Body of pancreas (tissue), 4 donors: ENCODE results near the gene NFIC. TPM values are rescaled to one million over a fixed set of nuclear protein-coding genes. Genes with fewer than 3 reads are reported as not detected.

Experiments
- ATAC-seq: fragments of 150-250 bp; one replicate; pipeline ENCODE4 v1.9.1; 2016
- DNase-seq, 4 donors: peaks; one replicate each; pipeline ENCODE4 v3.0.0-alpha.2; 2019
- H3K27ac ChIP-seq, 4 donors: fragments of 200-600 bp; sonication (generic); 1 replicate in 3 of 4; 2 replicates in 1 of 4; pipeline versions ENCODE4 v1.5.1 to v1.6.1; 2016 to 2019; ENCODE audit warnings: mild to moderate bottlenecking in 1 of 4, mixed read lengths in 1 of 4, moderate library complexity in 1 of 4
- H3K27me3 ChIP-seq, 2 donors: fragments of 200-600 bp; sonication (generic); one replicate each; pipeline ENCODE4 v1.6.0; 2016; ENCODE audit warnings: mild to moderate bottlenecking in 1 of 2
- H3K36me3 ChIP-seq, 2 donors: fragments of 200-600 bp; sonication (generic); replicated peaks in 1 of 2; 2 replicates each; pipeline ENCODE4 v1.5.1; 2016; ENCODE audit warnings: low read depth in 2 of 2; ENCODE audit not compliant: insufficient read depth in 1 of 2
- H3K4me1 ChIP-seq: fragments of 200-600 bp; sonication (generic); one replicate; pipeline ENCODE4 v1.6.0; 2016
- H3K4me3 ChIP-seq, 2 donors: fragments of 200-600 bp; sonication (generic); 1 replicate in 1 of 2; 2 replicates in 1 of 2; pipeline ENCODE4 v1.5.1; 2016 to 2019
- H3K9me3 ChIP-seq, 3 donors: fragments of 200-600 bp; sonication (generic); 1 replicate in 2 of 3; 2 replicates in 1 of 3; pipeline ENCODE4 v1.5.1; 2016
- CTCF ChIP-seq, 7 experiments: fragments of 450-650 bp in 4 of 7; fragments of 200-600 bp in 3 of 7; sonication (generic) in 3 of 7; IDR thresholded peaks; one replicate each; pipeline ENCODE4 v1.5.1; 2016 to 2019; ENCODE audit warnings: antibody characterized with exemption in 7 of 7
- POLR2A ChIP-seq, 3 donors: fragments of 450-650 bp; IDR thresholded peaks; one replicate each; pipeline ENCODE4 v1.6.1; 2016; ENCODE audit warnings: antibody characterized with exemption in 3 of 3, mild to moderate bottlenecking in 2 of 3
- WGBS, 2 donors: methylation state at CpG; one replicate each; pipeline ENCODE4 v1.1.5; 2017; 5-methylcytosine and 5-hydroxymethylcytosine counted together
- intact Hi-C: fragments of 100-400 bp; cut with DNase I; formaldehyde crosslinking; loops from one replicate; pipeline ENCODE4 v1.15.1; 2023
- total RNA-seq, 2 donors: library from RNA; depleted of rRNA; stranded (reverse); fragments of >200 nt; gene quantifications; one replicate each; pipeline ENCODE4 v1.1.0, GENCODE V29; 2016

NFIC gene
- total RNA-seq, 2 donors from 2014 or later = 178 to 186 TPM

- H3K36me3 ChIP-seq = no peaks in the 10 kb centered on the region
- H3K9me3 ChIP-seq = no peaks in the 10 kb centered on the region
- H3K27ac ChIP-seq = no peak overlapping the region
- intact Hi-C loops = no loop called here
- no peak for ATAC-seq
- peaks cover 33% of the 10 kb centered on the region for H3K4me1 ChIP-seq
- WGBS, 2 donors = 72 to 74% methylated on average over 8 to 13 of the region's 13 CpGs
- TF ChIP-seq POLR2A (IDR thresholded peaks at IDR 0.05) (no peak), CTCF (IDR thresholded peaks at IDR 0.05) (no peak)
- H3K27me3 ChIP-seq = no peaks in the 10 kb centered on the region
- no peak overlapping the region for H3K4me3 ChIP-seq
- DNase-seq = no peak
These were observed 136.7 kb downstream of the NFIC start for GRCh38 chr19:3503036-3503572.

GRCh38 chr19:3504735-3505134 lies 138.4 kb downstream of the NFIC start:
- Histone ChIP-seq H3K27ac (no peak overlapping the region), H3K4me3 (no peak overlapping the region), H3K36me3 (no peaks in the 10 kb centered on the region), H3K27me3 (no peaks in the 10 kb centered on the region), H3K9me3 (no peaks in the 10 kb centered on the region), H3K4me1 (peaks cover 30% of the 10 kb centered on the region)
- TF ChIP-seq POLR2A (IDR thresholded peaks at IDR 0.05) (no peak), CTCF (IDR thresholded peaks at IDR 0.05) (no peak)
- intact Hi-C loops = no loop called here
- 64 to 79% methylated on average over 5 of the region's 5 CpGs for WGBS, 2 donors
- ATAC-seq (no peak), DNase-seq (no peak)

- intact Hi-C loops = no loop called here
- no peaks in the 10 kb centered on the region for H3K36me3 ChIP-seq
- H3K9me3 ChIP-seq = no peaks in the 10 kb centered on the region
- H3K27ac ChIP-seq = peak within 1 kb of the TSS; percentile 76 to 91 (median 86)
- peak within 1 kb of the TSS; percentile 57 to 81 for H3K4me3 ChIP-seq
- H3K4me1 ChIP-seq = peaks cover 27% of the 10 kb centered on the region
- H3K27me3 ChIP-seq = no peaks in the 10 kb centered on the region
- peak; percentile 96 for ATAC-seq
- peak; percentile 56 to 81 (median 77) for TF ChIP-seq POLR2A (IDR thresholded peaks at IDR 0.05)
- TF ChIP-seq CTCF (IDR thresholded peaks at IDR 0.05) = peak in 1 of 7 experiments; percentile 22
- WGBS, 2 donors = 1 to 6% methylated on average over 2 to 55 of the region's 79 CpGs
- DNase-seq = peak; percentile 99 to 100 (median 99)
These were observed 139.4 kb downstream of the NFIC start, which contains the start of gene FZR1 for GRCh38 chr19:3505598-3506383. Gene FZR1, plus strand, starts transcription at chr19:3506311. Its CDS starts 16,679 bp downstream, at chr19:3522990.

GRCh38 chr19:3506384-3507340 lies 140.3 kb downstream of the NFIC start:
- peak overlapping the region; percentile 48 to 91 (median 86) for H3K27ac ChIP-seq
- ATAC-seq (peak; percentile 1), DNase-seq (peak; percentile 25 to 55 (median 38))
- peak overlapping the region; percentile 57 to 81 for H3K4me3 ChIP-seq
- TF ChIP-seq CTCF (IDR thresholded peaks at IDR 0.05) (no peak), POLR2A (IDR thresholded peaks at IDR 0.05) (no peak)
- no peaks in the 10 kb centered on the region for H3K9me3 ChIP-seq
- peaks cover 23% of the 10 kb centered on the region for H3K4me1 ChIP-seq
- H3K36me3 ChIP-seq = no peaks in the 10 kb centered on the region
- no peaks in the 10 kb centered on the region for H3K27me3 ChIP-seq
- intact Hi-C loops = no loop called here
- 0% methylated on average over 33 to 69 of the region's 69 CpGs for whole genome bisulfite sequencing, 2 donors
